Cerebellar cortex (tissue), 1 donor: Measurements from ENCODE around the gene CES5A.
"Not testable (repeated sequence)": the region's sequence is repeated elsewhere in the genome, so short reads cannot be mapped to it uniquely, and the experiment has no call there.

ENCODE experiments used
- DNase-seq: peaks from one replicate; pipeline ENCODE4 v3.0.0-alpha.2; 2015; ENCODE audit warnings: low spot score

Gene CES5A

DNA sequence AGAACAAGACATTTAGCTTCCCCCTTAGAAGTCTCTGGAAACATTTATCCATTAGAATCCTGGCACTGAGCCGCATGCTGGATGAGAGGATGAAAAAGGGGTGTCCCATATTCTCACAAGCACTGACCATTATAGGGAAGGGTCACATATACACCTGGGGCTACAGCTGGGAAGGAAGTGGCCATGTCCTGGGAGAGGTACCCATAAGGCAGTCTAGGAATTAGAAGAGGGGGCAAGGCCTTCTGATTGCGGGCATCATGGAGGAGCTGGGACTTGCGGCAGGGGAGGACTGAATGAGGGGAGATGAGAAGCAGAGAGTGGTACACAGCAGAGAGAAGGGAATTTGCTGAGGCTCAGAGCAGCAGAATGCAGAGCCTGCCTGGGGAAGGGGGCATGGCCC is 45.9 kb downstream of the CES5A start:
- DNase-seq: not testable (repeated sequence)

DNA sequence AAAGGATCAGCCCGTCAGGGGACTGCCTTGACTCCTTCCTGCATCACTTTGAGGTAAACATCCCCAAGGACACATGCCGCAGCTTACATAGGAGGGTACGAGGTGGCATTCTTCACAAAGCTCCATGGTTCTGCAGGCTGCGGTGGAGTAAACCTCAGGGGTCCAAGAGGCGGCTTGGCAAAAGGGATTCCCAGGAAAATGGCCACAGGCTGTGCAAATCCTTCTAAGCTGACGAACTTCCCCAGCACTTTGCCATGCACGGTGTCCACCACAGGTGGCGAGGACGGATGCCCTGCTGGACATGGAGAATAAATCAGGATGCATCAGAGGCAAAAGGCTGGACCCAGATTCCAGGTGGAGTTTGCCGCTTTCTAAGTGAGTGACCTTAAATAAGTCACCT is 46.5 kb downstream of the CES5A start:
- no peak for DNase-seq

DNA sequence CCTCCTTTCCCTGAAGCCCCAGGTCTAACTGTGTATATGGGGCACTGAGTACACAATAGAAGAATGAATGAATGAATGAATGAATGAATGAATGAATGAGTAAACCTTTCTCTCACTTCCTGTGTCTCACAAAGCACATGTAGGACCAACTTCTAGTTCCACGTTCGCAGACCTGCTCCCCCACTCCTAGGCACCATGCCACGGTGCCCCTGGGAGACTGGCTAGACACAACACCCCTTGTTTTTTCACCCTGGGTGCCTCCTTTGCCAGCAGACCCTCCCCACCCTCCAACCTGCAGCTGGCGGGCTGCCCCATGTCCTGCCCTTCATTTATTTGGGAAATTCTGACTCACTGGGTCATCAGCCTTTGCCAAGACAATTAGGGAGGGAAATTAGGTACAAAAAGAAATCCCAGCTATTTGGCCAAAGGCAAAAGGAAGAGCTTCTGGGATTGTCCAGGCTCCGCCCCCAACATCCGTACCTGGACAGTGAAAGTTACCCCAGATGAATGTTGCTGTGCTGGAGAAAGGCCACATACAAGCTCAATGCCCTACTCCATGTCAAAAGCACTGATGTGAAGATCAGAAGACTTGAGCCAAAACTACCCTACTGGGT is 50.0 kb downstream of the CES5A start:
- no peak for DNase-seq

DNA sequence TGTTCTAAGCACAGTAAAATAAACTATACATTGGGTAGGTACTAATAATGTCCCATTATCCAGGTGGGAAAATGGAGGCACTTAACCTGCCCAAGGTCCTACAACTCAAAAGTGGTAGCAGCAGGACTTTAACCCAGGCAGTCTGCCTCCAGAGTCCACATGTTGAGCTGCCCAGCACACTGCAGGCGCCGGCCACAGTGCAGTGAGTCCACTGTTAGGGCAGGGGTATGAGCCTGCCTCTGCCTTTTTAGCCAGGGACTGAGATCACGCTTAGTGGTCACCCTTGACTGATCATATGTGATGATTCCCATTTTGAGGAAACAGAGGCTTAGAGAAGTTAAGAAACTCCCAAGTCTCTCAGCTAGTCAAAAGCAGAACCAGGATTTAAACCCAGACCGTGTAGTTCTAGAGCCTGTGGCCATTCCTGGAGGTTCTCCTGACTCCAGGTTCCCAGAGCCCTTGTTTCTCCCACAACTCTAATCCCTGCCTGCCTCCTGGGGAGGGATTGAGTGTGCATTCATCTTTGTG is 50.6 kb downstream of the CES5A start:
- DNase-seq: no peak

DNA sequence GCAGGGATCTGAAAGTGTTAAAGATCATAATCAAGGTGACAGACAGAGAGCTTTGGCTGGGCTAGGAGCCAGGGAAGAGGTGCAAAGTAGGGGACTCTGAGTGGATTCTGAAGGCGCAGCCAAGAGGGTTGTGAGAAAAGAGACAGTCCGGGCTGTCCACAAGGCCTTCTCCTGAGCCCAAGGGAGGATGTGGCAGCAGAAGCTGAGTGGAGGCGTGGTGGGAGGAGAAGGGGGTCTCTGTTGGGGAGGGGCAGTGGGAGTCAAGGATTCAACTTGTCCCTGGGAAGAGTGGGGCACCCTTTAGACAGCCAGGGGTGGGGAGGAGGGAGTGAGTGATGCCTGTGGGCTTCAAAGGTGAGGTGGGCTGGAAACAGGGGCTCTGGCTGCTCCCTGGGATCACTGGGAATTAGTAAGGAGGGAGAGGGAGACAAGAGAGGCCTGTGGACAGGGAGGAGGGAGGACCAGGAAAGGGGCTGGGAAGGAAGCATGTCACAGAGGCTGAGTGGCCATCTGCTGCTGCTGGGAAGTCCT is 52.8 kb downstream of the CES5A start:
- no peak for DNase-seq

DNA sequence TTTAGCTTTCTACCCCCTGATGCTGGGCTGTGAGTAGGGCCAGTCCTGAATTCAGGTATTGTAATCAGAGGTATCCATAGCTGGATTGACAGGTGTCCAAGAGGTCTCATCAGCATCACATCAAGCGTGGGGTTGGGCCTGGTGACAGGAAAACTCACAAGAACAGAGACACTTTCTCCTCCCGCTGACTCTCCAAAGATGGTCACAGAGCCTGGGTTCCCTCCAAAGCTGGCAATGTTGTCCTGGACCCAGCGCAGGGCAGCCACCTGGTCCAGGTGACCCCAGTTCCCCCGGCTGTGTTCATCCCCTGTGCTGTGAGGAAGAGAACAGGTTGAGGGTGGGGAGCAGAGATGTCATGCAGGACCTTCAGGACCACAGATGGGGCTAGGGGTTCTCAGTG is 54.0 kb downstream of the CES5A start:
- DNase-seq: no peak

DNA sequence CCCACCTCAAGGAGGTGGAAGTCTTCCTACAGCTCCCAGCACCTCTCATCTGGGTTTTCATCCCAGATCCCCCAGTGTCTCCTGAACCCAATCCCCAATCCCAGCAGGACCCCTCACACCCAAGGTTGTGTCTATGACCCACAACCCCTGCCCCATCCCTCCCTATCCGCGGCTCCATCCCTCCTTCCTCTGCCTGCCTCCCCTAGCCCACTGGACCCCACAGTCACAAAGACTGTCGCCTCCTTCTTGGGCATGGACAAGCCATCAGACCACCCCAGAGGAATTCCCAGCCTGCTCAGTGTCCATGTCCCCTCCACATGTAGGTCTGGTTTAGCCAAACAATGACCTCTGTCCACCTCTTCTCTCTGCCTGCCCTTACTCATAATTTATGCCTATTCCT is 54.6 kb downstream of the CES5A start:
- DNase-seq: no peak

DNA sequence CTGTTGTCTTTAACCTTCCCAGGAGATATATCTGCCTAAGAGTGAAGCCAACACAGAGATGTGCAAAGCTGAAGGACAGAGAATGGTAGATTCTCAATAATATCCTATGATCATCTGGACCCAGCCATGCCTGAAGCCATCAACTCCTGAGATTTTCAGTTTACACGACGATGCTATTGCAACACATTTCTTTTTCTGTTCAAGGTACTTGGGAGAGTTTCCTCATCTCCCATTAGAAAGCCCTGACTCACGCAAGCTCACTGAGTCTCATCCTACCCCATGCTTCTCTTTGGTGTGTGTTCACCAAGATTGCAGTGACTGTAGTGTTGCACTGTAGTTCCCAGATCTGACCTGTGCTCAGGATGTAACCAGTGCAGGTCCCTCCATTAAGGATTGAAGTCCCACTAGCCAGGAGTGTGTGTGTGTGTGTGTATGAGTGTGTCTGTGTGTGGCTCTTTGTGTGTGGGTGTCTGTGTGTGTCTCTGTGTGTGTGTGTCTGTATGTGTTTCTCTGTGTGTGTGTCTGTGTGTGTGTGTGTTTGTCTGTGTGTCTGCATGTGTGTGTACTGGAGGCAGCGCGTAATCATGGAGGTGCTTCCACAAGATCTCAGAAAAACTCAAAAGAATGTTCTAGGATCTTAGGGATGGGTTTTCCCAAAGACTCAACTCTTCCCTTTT is 57.8 kb downstream of the CES5A start:
- DNase-seq: no peak

DNA sequence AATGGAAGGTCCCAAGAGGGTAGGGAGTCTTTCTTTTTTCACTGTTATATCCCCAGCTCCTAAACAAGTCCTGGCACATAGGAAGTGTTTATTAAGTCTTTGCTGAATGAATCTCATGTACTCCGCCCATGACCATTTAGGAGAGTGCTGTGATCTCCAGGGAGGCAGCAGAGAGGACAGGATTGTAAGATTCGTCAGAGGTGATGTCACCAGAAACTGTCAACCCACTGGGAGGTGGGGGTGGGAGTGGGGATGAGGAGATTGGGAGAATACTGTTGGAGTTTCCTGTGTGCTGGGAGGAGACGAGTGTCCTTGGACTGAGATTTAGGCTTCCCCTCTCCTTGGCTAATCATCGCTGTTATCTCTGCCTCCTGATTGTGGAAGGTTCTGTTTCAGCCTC is 59.0 kb downstream of the CES5A start:
- DNase-seq: not testable (repeated sequence)

DNA sequence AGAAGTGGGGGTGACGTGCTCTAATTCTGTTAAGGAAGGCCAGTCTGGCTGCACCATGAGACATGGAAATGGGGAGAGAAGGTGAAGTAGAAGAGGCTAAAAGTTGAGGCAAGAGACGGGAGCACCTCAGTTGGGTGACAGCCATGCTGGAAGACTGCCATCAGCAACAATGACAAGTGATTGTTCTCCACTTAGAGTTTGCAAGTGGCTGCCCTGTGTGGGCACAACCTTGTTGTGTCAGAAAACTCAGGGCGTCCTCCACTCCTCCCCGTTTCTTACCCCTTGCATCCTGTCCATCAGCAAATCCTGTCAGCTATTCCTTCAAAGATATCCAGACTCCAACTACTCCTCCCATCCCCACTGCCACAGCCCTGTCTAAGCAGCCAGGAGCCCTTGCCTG is 59.9 kb downstream of the CES5A start:
- DNase-seq: no peak

DNA sequence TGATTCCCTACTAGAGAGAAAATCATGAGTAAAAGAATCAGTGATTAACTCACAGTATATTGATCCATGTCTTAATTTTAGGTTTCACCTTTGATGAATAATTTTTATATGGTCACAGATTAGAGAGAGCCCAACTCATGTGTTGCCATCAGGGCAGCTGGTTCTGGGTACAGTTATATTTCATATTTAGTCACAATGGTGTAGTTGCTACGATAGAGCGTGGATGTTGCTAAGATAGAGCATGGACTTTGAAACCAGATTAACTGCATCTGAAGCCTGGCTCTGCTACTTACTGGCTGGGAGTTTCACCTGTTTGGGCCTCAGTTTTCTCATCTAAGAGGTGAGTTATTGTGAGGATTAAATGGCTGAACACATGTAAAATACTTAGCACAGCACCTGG is 61.0 kb downstream of the CES5A start:
- DNase-seq: not testable (repeated sequence)

DNA sequence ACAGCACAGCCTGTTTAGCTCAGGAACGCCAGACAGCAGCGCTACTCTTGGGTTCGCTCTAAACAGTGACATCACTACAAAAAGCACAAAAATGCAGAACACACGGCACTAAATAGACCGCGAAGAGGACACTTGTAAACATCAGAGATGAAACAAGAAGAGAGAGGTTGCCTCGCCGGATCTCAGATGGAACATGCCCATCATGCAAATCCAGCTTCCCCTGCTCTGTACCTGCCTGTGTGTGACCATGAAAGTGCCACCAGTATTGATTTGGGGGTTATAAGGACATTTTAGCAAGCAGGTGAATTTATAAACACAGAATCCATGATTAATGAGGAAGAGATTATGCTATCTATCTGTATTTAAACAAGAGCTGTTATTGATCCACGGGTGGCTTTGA is 61.4 kb downstream of the CES5A start:
- not testable (repeated sequence) for DNase-seq

DNA sequence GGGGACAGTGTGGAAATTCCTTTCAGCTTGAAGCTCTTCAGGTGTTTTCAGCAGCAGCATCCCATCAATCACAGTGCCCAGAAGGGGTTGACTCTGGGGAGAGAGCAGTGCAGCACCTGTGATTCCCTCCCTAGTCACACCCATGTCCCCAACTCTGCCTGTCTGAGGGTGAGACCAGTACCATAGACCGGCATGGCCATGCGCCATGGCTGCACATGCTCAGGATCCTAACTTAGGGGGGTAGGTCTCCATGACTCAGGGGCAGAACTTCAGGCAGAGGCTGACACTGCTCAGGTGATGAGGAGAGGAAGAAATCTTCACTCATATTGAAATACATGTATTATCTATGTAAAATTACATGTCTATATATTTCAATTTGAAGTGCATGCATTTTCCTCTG is 62.2 kb downstream of the CES5A start:
- no peak for DNase-seq

DNA sequence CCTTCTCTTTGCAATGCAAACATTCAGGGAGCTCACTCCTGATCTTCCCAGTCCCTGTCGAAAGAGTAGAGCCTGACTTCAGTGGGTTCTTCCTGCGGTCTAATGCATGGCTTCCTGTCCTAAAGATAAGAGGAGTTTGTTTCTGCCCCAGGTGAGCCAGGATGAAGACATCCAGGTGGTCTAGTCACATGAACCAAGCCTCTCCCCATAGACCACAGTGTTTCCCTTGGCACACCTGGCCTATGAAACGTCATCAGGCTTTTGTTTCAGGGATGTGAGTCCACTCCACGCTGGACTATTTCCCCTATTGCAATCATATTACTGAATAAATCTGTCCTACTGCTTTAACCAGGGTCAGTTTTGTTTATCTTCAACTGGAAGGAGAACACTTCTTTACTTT is 63.4 kb downstream of the CES5A start:
- no peak for DNase-seq

DNA sequence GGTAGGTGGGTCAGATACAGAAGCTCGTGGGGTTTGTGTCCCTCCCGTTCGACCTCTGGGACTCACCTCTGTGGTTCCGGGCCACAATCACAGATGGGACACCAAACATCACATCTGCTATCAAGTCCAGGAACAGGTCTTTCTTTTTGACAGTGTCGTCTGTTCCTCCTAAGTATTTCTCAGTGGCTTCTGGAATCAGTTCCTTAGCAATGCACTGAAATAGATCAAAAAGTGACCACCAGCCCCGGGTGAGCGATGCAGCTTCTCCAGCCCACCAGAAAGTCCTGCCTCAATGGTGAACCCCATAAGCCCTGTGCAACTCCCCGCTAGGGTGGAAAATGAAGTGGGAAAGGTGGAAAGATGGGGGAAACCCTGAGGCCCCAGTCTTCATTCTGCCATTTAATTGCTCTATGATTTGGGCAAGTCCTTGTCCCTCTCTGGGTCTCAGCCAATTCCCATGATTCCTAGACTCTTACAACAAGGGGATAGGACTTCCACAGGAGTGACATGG is 64.7 kb downstream of the CES5A start:
- DNase-seq: no peak

DNA sequence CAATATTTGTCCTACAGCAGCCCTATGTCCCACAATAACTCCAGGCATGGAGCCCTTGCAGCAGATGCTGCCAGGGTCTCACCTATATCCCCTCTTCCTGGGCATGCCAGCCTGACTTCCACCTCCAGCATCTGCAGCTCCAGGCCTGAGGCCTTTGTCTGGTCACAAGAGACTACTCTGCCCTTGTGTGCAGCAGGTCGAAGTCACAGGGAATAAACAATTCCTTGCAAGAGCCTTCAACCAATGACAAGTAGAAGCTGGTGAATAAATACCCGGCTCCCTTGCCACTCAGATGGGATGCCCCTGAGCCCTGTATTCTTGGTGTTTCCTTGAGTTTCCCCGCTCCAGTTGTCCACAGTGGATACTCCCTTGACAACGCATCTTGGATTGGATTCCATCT is 65.3 kb downstream of the CES5A start:
- DNase-seq: no peak

DNA sequence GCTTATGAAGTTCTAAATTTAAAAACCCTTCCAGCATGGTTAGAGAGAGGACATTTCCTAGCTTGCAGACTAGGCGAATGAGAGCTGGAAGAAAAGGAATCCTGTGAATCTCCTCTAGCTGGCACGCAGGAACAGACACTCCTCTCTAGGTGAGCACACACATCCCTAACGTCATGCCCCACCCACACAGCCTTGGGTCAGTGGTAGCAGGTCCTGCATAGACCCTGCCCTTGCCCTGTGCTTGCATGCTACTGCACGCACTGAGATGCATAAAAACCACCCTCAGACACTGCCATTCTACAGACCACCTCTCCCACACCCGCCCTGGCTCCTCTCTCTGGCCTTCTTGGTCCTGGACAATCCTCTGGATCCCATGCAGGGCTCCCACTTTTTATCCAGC is 65.8 kb downstream of the CES5A start:
- DNase-seq: no peak

DNA sequence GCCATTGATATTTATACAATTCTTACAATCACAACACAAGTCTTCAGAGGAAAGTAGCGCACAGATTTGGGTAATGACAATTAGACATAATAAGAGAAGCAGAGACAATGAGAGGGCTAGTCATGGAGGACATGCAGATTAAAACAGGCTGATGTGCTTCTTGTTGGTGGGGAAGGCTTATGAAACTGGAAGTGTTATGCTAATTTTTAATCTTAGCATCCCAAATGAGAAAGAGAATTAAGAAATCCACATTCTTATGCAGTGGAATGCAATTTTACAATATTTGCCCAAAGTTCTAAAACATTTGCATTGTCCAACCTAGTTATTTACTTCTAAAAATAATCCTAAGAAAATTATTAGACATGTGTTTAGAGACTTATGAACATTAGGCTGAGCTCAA is 66.9 kb downstream of the CES5A start:
- DNase-seq: not testable (repeated sequence)

DNA sequence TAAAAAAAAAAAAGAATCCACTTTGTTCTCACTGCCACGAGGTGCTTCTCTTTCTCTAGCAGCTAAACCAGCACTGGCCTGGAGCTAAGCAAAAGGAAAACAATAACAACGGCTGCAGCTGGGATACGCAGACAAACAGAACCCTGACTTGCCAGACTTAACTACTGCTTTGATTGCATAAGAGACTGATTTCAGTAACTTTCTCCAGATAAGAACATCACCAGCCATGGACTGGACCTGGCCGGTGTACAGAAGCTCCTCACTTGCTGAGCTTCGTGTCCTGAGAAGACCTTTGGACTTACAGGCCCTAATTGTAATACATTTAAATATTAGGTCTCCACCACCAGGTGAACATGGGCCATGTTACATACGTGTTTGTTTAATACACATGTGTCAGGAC is 70.1 kb downstream of the CES5A start:
- not testable (repeated sequence) for DNase-seq

DNA sequence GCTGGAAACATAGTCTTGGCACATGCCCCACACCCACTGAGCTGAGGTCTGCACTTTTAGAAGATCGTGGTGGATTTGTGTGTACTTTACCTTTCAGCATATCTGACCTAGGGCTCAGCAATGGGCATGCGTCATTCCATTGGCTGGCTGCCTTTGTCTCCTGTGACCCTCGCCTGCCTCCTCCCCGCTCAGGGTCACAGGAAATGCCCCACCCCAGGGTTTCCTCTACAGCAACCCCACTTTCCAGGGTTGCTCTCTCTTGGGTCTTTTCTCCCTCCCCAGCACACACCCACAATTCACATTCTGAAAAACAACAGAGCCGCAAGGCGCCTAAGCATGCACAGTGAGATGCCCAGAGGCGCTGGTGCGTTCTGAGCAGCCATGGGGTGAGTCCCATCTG is 71.5 kb downstream of the CES5A start:
- not testable (repeated sequence) for DNase-seq
